Measurements from ENCODE around the gene PCDHGC4.

PCDHGC4 gene

GRCh38 chr5:141510850-141511601 lies 26.2 kb downstream of the PCDHGC4 start:
- TF ChIP-seq SIN3A (IDR thresholded peaks at IDR 0.05; ENCODE audit: borderline replicate concordance, insufficient read depth, low read length) (no peak), FOXP2 (optimal IDR thresholded peaks at IDR 0.05; ENCODE audit: borderline replicate concordance, extremely low read depth, extremely low read length, insufficient read depth) (no peak), TAF1 (IDR thresholded peaks at IDR 0.05; ENCODE audit: borderline replicate concordance, insufficient read depth, low read length) (no peak), REST (IDR thresholded peaks at IDR 0.05; ENCODE audit: insufficient read depth in 1 of 2, low read depth in 2 of 2, low read length in 2 of 2) (no peak)

GRCh38 chr5:141511771-141512325 lies 27.0 kb downstream of the PCDHGC4 start:
- TF ChIP-seq POLR2AphosphoS5 (IDR thresholded peaks at IDR 0.05; ENCODE audit: low read depth, low read length) (no peak), REST (IDR thresholded peaks at IDR 0.05; ENCODE audit: insufficient read depth in 1 of 2, low read depth in 2 of 2, low read length in 2 of 2) (no peak), TAF1 (IDR thresholded peaks at IDR 0.05; ENCODE audit: borderline replicate concordance, insufficient read depth, low read length) (no peak)

- TF ChIP-seq POLR2AphosphoS5 (IDR thresholded peaks at IDR 0.05; ENCODE audit: low read depth, low read length): no peak
- no peak for TF ChIP-seq TAF1 (IDR thresholded peaks at IDR 0.05; ENCODE audit: borderline replicate concordance, insufficient read depth, low read length)
- TF ChIP-seq SIN3A (IDR thresholded peaks at IDR 0.05; ENCODE audit: borderline replicate concordance, insufficient read depth, low read length): no peak
- no peak for TF ChIP-seq FOXP2 (optimal IDR thresholded peaks at IDR 0.05; ENCODE audit: borderline replicate concordance, extremely low read depth, extremely low read length, insufficient read depth)
- no peak for TF ChIP-seq REST (IDR thresholded peaks at IDR 0.05; ENCODE audit: insufficient read depth in 1 of 2, low read depth in 2 of 2, low read length in 2 of 2)
Observed at GRCh38 chr5:141512390-141512910, 27.6 kb downstream of the PCDHGC4 start.

GRCh38 chr5:141512911-141513626 lies 28.2 kb downstream of the PCDHGC4 start:
- no peak for TF ChIP-seq SIN3A (IDR thresholded peaks at IDR 0.05; ENCODE audit: borderline replicate concordance, insufficient read depth, low read length)
- no peak for TF ChIP-seq POLR2AphosphoS5 (IDR thresholded peaks at IDR 0.05; ENCODE audit: low read depth, low read length)
- no peak for TF ChIP-seq FOXP2 (optimal IDR thresholded peaks at IDR 0.05; ENCODE audit: borderline replicate concordance, extremely low read depth, extremely low read length, insufficient read depth)
- TF ChIP-seq REST (IDR thresholded peaks at IDR 0.05; ENCODE audit: insufficient read depth in 1 of 2, low read depth in 2 of 2, low read length in 2 of 2): no peak
- no peak for TF ChIP-seq TAF1 (IDR thresholded peaks at IDR 0.05; ENCODE audit: borderline replicate concordance, insufficient read depth, low read length)

All from PFSK-1 (cell line).